Measurements from ENCODE around the gene SLC7A11.

DNA sequence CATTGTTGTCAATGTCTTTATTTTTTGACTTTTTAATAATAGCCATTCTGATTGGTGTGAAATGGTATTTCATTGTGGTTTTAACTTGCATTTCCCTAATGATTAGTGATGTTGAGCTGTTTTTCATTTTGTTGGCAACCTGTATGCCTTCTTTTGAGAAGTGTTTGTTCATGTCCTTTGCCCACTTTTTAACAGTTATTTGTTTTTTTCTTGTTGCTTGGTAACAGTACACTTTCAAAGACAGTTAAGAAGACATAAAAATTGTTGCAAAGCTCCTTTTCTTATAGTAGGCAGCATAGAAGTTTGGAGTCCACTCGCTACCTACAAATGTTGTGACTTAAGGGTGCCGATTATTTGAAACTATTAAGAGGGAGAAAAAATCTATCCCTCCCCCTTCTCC is 48.7 kb upstream of the SLC7A11 start:
- TF ChIP-seq, protein P1, sequence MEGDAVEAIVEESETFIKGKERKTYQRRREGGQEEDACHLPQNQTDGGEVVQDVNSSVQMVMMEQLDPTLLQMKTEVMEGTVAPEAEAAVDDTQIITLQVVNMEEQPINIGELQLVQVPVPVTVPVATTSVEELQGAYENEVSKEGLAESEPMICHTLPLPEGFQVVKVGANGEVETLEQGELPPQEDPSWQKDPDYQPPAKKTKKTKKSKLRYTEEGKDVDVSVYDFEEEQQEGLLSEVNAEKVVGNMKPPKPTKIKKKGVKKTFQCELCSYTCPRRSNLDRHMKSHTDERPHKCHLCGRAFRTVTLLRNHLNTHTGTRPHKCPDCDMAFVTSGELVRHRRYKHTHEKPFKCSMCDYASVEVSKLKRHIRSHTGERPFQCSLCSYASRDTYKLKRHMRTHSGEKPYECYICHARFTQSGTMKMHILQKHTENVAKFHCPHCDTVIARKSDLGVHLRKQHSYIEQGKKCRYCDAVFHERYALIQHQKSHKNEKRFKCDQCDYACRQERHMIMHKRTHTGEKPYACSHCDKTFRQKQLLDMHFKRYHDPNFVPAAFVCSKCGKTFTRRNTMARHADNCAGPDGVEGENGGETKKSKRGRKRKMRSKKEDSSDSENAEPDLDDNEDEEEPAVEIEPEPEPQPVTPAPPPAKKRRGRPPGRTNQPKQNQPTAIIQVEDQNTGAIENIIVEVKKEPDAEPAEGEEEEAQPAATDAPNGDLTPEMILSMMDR (IDR thresholded peaks at IDR 0.05; ENCODE audit: insufficient read depth, low read length), result no peak
- TF ChIP-seq POLR2AphosphoS5 (IDR thresholded peaks at IDR 0.05; ENCODE audit: low read depth), result no peak
- TF ChIP-seq SPI1 (IDR thresholded peaks at IDR 0.05; ENCODE audit: borderline replicate concordance, low read depth), result no peak

All from HL-60 (cell line).